H1 (cell line): Measurements from ENCODE around the gene LCE2D. TPM values are rescaled to one million over a fixed set of nuclear protein-coding genes. Genes with fewer than 3 reads are reported as not detected.

Source experiments
- BRCA1 ChIP-seq: IDR thresholded peaks from 2 replicates; pipeline ENCODE4 v1.6.1; 2012; ENCODE audit warnings: low read depth, low read length, improper control_type of control experiment
- CBX5 ChIP-seq: fragments of 300-800, 300-1000 bp; sonication (generic); IDR thresholded peaks from 2 replicates; pipeline ENCODE4 v1.7.1; 2016; ENCODE audit warnings: antibody characterized with exemption, low read length, low read depth
- FOSL1 ChIP-seq: IDR thresholded peaks from 2 replicates; pipeline ENCODE4 v1.6.1; 2011; ENCODE audit warnings: mild to moderate bottlenecking, low read depth, low read length, moderate library complexity; ENCODE audit not compliant: insufficient read depth
- KDM1A ChIP-seq: fragments of 200-600, 300-600 bp; sonication (generic); IDR thresholded peaks from 2 replicates; pipeline ENCODE4 v1.7.1; 2016; ENCODE audit warnings: mild to moderate bottlenecking, low read length, borderline replicate concordance
- RAD21 ChIP-seq, 2 experiments: IDR thresholded peaks in 1 of 2; conservative IDR thresholded peaks in 1 of 2; 2 replicates each; pipeline ENCODE4 v1.6.1; 2011; ENCODE audit warnings: low read depth in 2 of 2, low read length in 2 of 2, improper control_type of control experiment in 1 of 2, inconsistent platforms in 1 of 2, mild to moderate bottlenecking in 1 of 2, moderate library complexity in 1 of 2
- SAP30 ChIP-seq: fragments of 300-600 bp; sonication (generic); IDR thresholded peaks from 2 replicates; pipeline ENCODE4 v1.7.1; 2012; ENCODE audit warnings: low read length, moderate library complexity, mild to moderate bottlenecking, inconsistent platforms; ENCODE audit not compliant: insufficient read depth, insufficient replicate concordance
- polyA plus RNA-seq, 7 experiments: library from polyadenylated mRNA; depleted of rRNA in 3 of 7; stranded (reverse) in 5 of 7; unstranded in 2 of 7; fragments of >200 nt in 5 of 7; fragments of 200-250 nt in 2 of 7; gene quantifications; 1 replicate in 5 of 7; 2 replicates in 1 of 7; 4 replicates in 1 of 7; pipeline versions ENCODE4 v1.2.1 to v1.2.3, GENCODE V29; 2011 to 2013; ENCODE audit warnings: missing spikeins in 2 of 7, mixed read lengths in 2 of 7
- total RNA-seq: library from RNA; stranded (reverse); fragmentation: NEBNext Ultra II Directional; extraction: Animal tissue kit (Norgen Biotek cat#: 25700); gene quantifications from 2 replicates; pipeline ENCODE4 v1.2.1, GENCODE V29; 2021
- TF ChIP-seq, protein P1 (sequence below): fragments of 300-600 bp; sonication (generic); IDR thresholded peaks from 2 replicates; pipeline ENCODE4 v1.7.1; 2012; ENCODE audit warnings: low read length, moderate library complexity, mild to moderate bottlenecking, inconsistent platforms; ENCODE audit not compliant: insufficient replicate concordance
- TF ChIP-seq, protein P2 (sequence below): IDR thresholded peaks from 2 replicates; pipeline ENCODE4 v1.6.1; 2012; ENCODE audit warnings: inconsistent platforms

The LCE2D gene
- total and polyA plus RNA-seq, 2 of the 8 experiments (the other 6 are each of a cell fraction or from before 2014, with no cell fraction given), result not detected

DNA sequence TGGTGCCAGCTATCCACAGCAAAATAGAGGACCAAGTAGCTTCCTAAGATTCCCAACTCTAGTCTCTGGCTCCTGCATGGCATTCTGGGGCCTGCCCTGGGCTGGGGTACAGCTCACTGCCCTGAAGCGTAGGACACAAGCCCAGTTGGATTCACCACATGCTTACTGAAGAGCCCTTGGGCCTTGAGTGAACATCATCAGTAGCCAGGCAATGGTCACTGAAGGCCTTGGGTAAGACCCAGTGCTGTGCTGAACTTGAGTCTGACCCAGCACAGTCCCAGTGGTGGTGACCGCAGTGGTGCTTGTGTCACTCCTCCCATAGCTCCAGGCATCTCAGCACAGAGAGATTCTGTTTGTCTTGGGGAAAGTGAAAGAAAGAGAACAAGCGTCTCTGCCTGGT, 32.6 kb upstream of the LCE2D start (continued):
- TF ChIP-seq, protein P1, sequence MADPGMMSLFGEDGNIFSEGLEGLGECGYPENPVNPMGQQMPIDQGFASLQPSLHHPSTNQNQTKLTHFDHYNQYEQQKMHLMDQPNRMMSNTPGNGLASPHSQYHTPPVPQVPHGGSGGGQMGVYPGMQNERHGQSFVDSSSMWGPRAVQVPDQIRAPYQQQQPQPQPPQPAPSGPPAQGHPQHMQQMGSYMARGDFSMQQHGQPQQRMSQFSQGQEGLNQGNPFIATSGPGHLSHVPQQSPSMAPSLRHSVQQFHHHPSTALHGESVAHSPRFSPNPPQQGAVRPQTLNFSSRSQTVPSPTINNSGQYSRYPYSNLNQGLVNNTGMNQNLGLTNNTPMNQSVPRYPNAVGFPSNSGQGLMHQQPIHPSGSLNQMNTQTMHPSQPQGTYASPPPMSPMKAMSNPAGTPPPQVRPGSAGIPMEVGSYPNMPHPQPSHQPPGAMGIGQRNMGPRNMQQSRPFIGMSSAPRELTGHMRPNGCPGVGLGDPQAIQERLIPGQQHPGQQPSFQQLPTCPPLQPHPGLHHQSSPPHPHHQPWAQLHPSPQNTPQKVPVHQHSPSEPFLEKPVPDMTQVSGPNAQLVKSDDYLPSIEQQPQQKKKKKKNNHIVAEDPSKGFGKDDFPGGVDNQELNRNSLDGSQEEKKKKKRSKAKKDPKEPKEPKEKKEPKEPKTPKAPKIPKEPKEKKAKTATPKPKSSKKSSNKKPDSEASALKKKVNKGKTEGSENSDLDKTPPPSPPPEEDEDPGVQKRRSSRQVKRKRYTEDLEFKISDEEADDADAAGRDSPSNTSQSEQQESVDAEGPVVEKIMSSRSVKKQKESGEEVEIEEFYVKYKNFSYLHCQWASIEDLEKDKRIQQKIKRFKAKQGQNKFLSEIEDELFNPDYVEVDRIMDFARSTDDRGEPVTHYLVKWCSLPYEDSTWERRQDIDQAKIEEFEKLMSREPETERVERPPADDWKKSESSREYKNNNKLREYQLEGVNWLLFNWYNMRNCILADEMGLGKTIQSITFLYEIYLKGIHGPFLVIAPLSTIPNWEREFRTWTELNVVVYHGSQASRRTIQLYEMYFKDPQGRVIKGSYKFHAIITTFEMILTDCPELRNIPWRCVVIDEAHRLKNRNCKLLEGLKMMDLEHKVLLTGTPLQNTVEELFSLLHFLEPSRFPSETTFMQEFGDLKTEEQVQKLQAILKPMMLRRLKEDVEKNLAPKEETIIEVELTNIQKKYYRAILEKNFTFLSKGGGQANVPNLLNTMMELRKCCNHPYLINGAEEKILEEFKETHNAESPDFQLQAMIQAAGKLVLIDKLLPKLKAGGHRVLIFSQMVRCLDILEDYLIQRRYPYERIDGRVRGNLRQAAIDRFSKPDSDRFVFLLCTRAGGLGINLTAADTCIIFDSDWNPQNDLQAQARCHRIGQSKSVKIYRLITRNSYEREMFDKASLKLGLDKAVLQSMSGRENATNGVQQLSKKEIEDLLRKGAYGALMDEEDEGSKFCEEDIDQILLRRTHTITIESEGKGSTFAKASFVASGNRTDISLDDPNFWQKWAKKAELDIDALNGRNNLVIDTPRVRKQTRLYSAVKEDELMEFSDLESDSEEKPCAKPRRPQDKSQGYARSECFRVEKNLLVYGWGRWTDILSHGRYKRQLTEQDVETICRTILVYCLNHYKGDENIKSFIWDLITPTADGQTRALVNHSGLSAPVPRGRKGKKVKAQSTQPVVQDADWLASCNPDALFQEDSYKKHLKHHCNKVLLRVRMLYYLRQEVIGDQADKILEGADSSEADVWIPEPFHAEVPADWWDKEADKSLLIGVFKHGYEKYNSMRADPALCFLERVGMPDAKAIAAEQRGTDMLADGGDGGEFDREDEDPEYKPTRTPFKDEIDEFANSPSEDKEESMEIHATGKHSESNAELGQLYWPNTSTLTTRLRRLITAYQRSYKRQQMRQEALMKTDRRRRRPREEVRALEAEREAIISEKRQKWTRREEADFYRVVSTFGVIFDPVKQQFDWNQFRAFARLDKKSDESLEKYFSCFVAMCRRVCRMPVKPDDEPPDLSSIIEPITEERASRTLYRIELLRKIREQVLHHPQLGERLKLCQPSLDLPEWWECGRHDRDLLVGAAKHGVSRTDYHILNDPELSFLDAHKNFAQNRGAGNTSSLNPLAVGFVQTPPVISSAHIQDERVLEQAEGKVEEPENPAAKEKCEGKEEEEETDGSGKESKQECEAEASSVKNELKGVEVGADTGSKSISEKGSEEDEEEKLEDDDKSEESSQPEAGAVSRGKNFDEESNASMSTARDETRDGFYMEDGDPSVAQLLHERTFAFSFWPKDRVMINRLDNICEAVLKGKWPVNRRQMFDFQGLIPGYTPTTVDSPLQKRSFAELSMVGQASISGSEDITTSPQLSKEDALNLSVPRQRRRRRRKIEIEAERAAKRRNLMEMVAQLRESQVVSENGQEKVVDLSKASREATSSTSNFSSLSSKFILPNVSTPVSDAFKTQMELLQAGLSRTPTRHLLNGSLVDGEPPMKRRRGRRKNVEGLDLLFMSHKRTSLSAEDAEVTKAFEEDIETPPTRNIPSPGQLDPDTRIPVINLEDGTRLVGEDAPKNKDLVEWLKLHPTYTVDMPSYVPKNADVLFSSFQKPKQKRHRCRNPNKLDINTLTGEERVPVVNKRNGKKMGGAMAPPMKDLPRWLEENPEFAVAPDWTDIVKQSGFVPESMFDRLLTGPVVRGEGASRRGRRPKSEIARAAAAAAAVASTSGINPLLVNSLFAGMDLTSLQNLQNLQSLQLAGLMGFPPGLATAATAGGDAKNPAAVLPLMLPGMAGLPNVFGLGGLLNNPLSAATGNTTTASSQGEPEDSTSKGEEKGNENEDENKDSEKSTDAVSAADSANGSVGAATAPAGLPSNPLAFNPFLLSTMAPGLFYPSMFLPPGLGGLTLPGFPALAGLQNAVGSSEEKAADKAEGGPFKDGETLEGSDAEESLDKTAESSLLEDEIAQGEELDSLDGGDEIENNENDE, result no peak
- no peak for TF ChIP-seq BRCA1
- TF ChIP-seq RAD21 (IDR thresholded peaks at IDR 0.05 in 1 of 2, conservative IDR thresholded peaks at IDR 0.05 in 1 of 2; ENCODE audit: low read depth in 2 of 2, low read length in 2 of 2), result no peak
- TF ChIP-seq, protein P2, sequence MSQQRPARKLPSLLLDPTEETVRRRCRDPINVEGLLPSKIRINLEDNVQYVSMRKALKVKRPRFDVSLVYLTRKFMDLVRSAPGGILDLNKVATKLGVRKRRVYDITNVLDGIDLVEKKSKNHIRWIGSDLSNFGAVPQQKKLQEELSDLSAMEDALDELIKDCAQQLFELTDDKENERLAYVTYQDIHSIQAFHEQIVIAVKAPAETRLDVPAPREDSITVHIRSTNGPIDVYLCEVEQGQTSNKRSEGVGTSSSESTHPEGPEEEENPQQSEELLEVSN, result no peak
- no peak for TF ChIP-seq SAP30
- no peak for TF ChIP-seq CBX5
- TF ChIP-seq FOSL1, result no peak
- TF ChIP-seq KDM1A, result no peak
- TF ChIP-seq, all 59 proteins: peak for 0
